GM23338 (cell line): ENCODE measurements around the gene SMAD1. TPM values are rescaled to one million over a fixed set of nuclear protein-coding genes. Genes with fewer than 3 reads are reported as not detected.

Experiments
- polyA plus RNA-seq: library from polyadenylated mRNA; unstranded; fragments of >200 nt; fragmentation: Nextera tagmentation; extraction: Ambion mirVana; gene quantifications from 2 replicates; pipeline ENCODE4 v1.2.1, GENCODE V29; 2016
- total RNA-seq: library from RNA; depleted of rRNA; stranded (reverse); fragments of >200 nt; shearing (Covaris generic); gene quantifications from 2 replicates; pipeline ENCODE4 v1.2.3, GENCODE V29; 2014; rRNA removed

Gene SMAD1
- total and polyA plus RNA-seq, 2 experiments from 2014 or later = 19.8 to 33.6 TPM

Other genes starting within 250 kb of the SMAD1 start
- 4.8 and 5.9 TPM in 2 replicates for gene MMAA, start 137.5 kb downstream of the SMAD1 start, total RNA-seq
- gene MMAA, start 137.5 kb downstream of the SMAD1 start, polyA plus RNA-seq = 4.9 and 5.1 TPM in 2 replicates
- not detected in 2 replicates for gene C4orf51, start 198.3 kb downstream of the SMAD1 start, total RNA-seq
- gene C4orf51, start 198.3 kb downstream of the SMAD1 start, polyA plus RNA-seq = 0.71 TPM in 1 of 2 replicates, not detected in the other